ENCODE data around the gene RRP12. TPM values are rescaled to one million over a fixed set of nuclear protein-coding genes. Genes with fewer than 3 reads are reported as not detected.

RRP12 gene
- total RNA-seq, 4 donors from 2014 or later, result 9.5 to 14.9 (median 14.3) TPM

- no peak for TF ChIP-seq CTCF (IDR thresholded peaks at IDR 0.05; ENCODE audit: low read depth)
Measured at GRCh38 chr10:97401455-97401919, 347 bp upstream of the RRP12 start.

- TF ChIP-seq CTCF (IDR thresholded peaks at IDR 0.05; ENCODE audit: low read depth), result no peak
Measured at GRCh38 chr10:97399843-97400545, 1.1 kb downstream of the RRP12 start.

- TF ChIP-seq CTCF (IDR thresholded peaks at IDR 0.05; ENCODE audit: low read depth), result no peak
Measured at GRCh38 chr10:97396056-97396455, 5.1 kb downstream of the RRP12 start.

GRCh38 chr10:97393034-97393573 is 8.0 kb downstream of the RRP12 start:
- TF ChIP-seq CTCF (IDR thresholded peaks at IDR 0.05; ENCODE audit: low read depth), result no peak

- no peak for TF ChIP-seq CTCF (IDR thresholded peaks at IDR 0.05; ENCODE audit: low read depth)
Measured at GRCh38 chr10:97390091-97390490, 11.0 kb downstream of the RRP12 start.

- TF ChIP-seq CTCF (IDR thresholded peaks at IDR 0.05; ENCODE audit: low read depth), result no peak
Measured at GRCh38 chr10:97388152-97388551, 13.0 kb downstream of the RRP12 start.

GRCh38 chr10:97385565-97385964 is 15.6 kb downstream of the RRP12 start:
- TF ChIP-seq CTCF (IDR thresholded peaks at IDR 0.05; ENCODE audit: low read depth), result no peak
